Erythroblast (primary cell): ENCODE measurements around the gene SLC25A13.

Experiments used
- GATA1 ChIP-seq: IDR thresholded peaks from 2 replicates; pipeline ENCODE4 v1.6.1; 2011; ENCODE audit warnings: low read depth, mild to moderate bottlenecking, control low read depth, low read length, moderate library complexity
- POLR2A ChIP-seq: IDR thresholded peaks from 2 replicates; pipeline ENCODE4 v1.6.1; 2011; ENCODE audit warnings: mild to moderate bottlenecking, low read length

DNA sequence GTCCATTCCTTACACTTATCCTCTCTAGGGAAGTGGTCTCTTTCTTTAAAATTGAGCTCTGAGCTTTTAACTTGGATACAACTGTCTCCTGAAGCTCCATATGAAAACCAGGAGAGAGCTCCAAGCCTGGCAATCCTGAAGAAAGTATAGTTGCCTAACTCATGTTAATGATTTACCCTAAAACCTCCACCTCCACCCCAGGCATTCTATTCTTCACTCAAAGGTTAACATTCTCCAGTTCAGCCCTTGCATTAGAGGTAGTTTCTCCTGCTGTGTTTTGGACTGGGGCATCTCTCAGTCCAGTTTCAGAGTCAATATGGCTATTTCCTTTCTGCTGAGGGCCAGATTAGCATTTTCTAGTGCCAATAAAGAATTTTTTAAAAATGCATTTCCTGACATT lies 195.5 kb downstream of the SLC25A13 start:
- TF ChIP-seq POLR2A, result no peak
- no peak for TF ChIP-seq GATA1
